ENCODE measurements around the gene IP6K3.
A peak's percentile ranks its signal among the peaks of the same experiment; 100 is the strongest.

IP6K3 gene

DNA sequence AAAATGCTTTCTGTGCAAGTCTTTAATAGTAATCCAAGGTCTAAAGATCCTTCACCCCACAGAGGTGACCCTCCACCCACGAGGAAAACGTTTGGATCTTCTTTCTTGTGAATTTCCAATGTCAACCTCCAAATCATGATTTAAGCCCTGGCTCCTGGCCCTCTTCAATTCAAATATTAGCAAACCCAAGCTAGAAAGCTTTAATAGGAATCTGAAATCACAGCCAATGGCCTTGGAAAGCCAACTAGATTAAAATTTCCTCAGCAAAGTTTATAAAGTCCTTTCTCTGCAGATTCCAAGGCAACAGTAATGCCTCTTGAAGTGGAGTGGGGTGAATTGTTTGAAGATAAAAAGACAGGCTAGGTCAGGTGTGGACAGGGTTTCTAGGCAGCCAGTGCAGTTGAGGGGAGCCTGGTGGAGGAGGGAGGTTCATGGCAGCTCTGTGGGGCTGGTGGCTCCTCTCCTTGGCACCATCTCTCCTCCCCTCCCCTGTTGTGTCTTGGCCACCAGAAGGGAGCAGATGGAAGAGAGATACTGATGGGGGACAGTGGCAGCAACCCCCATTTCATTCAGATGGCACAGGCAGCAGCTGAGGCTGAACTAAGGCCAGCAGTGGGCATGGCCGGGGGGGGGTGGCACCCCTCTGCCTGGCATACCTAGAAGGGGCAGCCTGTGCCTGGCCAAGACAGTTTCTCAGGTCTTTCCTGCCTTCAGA is 23.2 kb downstream of the IP6K3 start:
- Histone ChIP-seq H3K27me3 (ENCODE audit: control insufficient read depth, insufficient read depth, low read length) (no peaks in the 10 kb centered on the region), H3K36me3 (ENCODE audit: control insufficient read depth, insufficient read depth, low read length) (no peaks in the 10 kb centered on the region), H3K9me3 (ENCODE audit: control insufficient read depth, low read length) (no peaks in the 10 kb centered on the region), H3K4me3 (ENCODE audit: low read length) (no peak overlapping the region), H3K4me1 (ENCODE audit: control insufficient read depth, insufficient read depth, low read length) (peaks cover 50% of the 10 kb centered on the region), H3K9ac (ENCODE audit: low read length) (no peak overlapping the region)

DNA sequence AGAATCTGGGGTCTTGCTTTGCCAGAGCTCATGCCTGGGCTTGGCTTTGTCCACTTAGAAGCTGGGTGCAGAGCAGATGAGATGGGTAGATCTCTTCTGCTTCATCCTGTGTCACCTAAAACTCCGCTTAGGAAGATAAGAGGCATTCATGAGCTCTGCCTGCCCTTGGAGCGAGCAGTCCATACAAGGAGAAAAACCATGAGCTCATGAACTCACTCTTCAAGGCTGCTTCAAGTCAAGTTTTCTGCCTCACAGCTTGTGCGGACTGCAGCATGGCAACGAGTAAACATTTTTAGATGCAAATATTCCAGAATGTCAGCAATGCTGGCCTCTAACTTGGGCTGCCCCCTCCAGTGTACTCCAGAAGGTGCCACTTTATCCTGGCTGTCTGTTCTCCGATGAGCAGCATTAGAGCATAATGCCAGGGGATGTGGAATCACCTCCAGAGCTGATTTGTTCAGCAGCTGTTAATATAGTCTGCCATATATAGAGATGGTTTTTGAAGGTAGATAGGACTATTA is 24.5 kb downstream of the IP6K3 start:
- H3K4me1 ChIP-seq (ENCODE audit: control insufficient read depth, insufficient read depth, low read length) = peaks cover 63% of the 10 kb centered on the region
- H3K27me3 ChIP-seq (ENCODE audit: control insufficient read depth, insufficient read depth, low read length) = no peaks in the 10 kb centered on the region
- no peak overlapping the region for H3K4me3 ChIP-seq (ENCODE audit: low read length)
- H3K36me3 ChIP-seq (ENCODE audit: control insufficient read depth, insufficient read depth, low read length) = no peaks in the 10 kb centered on the region
- no peak overlapping the region for H3K9ac ChIP-seq (ENCODE audit: low read length)
- H3K9me3 ChIP-seq (ENCODE audit: control insufficient read depth, low read length) = no peaks in the 10 kb centered on the region

DNA sequence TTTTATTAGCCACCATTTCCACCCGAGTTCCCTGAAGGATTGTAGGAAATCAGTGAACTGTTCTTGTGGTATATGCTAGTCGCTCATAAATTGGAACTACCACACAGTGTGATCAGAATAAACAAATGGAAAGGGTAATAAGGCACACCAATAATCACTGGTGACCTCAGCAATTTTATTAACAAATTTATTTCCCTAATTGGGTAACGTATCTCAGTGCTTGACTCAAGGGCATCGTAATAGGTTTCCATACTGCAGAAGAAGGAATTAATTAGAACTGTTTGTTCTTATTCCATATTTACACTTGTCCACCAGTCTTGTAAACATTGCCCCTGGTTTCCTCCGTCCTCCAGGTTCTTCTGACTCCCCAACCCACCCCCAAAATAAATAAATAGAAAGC is 25.2 kb downstream of the IP6K3 start:
- Histone ChIP-seq H3K4me1 (ENCODE audit: control insufficient read depth, insufficient read depth, low read length) (peaks cover 70% of the 10 kb centered on the region), H3K36me3 (ENCODE audit: control insufficient read depth, insufficient read depth, low read length) (no peaks in the 10 kb centered on the region), H3K9me3 (ENCODE audit: control insufficient read depth, low read length) (no peaks in the 10 kb centered on the region), H3K27me3 (ENCODE audit: control insufficient read depth, insufficient read depth, low read length) (no peaks in the 10 kb centered on the region), H3K4me3 (ENCODE audit: low read length) (no peak overlapping the region), H3K9ac (ENCODE audit: low read length) (no peak overlapping the region)

DNA sequence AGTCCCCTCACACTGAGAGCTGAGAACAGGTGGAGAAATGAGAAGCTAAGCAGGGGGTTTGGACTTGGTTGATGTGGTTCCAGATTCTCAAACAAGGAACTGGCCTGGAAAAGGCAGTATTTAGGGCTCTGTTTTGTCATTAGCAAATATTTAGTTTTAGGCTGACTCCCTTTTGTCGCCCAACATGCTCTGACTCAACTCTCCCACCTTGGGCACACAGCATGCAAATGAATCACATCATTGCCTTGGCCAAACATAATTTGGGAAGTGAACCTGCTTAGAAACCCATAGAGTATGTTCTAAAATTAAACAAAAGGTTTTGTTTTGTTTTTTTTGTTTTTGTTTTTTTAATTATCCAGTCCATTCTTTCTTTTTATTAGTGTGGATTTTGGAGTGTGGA is 25.7 kb downstream of the IP6K3 start:
- H3K4me1 ChIP-seq (ENCODE audit: control insufficient read depth, insufficient read depth, low read length) = peaks cover 75% of the 10 kb centered on the region
- no peak overlapping the region for H3K4me3 ChIP-seq (ENCODE audit: low read length)
- peak overlapping the region; percentile 61 for H3K9ac ChIP-seq (ENCODE audit: low read length)
- H3K9me3 ChIP-seq (ENCODE audit: control insufficient read depth, low read length) = no peaks in the 10 kb centered on the region
- H3K27me3 ChIP-seq (ENCODE audit: control insufficient read depth, insufficient read depth, low read length) = no peaks in the 10 kb centered on the region
- H3K36me3 ChIP-seq (ENCODE audit: control insufficient read depth, insufficient read depth, low read length) = no peaks in the 10 kb centered on the region

DNA sequence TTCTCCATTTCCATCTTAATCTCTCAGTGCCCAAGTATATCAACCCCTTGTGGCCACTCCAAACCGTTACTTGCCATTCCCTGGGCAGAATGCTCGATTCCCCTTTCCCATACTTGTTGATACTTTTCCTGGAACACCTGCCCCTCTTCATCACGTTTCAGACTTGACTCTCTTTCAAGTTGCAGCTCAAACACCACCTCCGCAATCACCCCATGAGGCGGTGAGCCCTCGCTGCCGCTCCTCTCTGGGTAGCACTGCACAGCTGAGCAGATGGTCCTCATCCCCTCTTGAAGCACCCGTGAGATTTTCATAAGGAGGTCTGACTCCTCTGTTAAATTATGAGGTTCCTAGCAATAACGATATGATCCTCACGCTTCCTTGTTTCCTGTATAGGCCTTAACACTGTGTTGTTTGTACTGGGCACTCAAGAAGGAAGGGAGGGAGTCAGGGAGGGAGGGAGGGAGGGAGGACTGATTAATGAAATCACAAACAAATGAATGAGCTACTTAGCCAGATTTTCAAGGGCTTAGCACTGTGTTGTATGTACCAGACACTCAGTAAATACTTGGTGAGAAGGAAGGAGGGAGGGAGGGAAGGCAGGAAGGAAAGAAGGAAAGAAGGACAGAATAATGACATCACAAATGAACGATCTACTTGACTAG is 27.2 kb downstream of the IP6K3 start:
- no peaks in the 10 kb centered on the region for H3K9me3 ChIP-seq (ENCODE audit: control insufficient read depth, low read length)
- peak overlapping the region; percentile 37 for H3K4me3 ChIP-seq (ENCODE audit: low read length)
- H3K36me3 ChIP-seq (ENCODE audit: control insufficient read depth, insufficient read depth, low read length) = no peaks in the 10 kb centered on the region
- H3K9ac ChIP-seq (ENCODE audit: low read length) = peak overlapping the region; percentile 74
- H3K4me1 ChIP-seq (ENCODE audit: control insufficient read depth, insufficient read depth, low read length) = peaks cover 84% of the 10 kb centered on the region
- no peaks in the 10 kb centered on the region for H3K27me3 ChIP-seq (ENCODE audit: control insufficient read depth, insufficient read depth, low read length)

DNA sequence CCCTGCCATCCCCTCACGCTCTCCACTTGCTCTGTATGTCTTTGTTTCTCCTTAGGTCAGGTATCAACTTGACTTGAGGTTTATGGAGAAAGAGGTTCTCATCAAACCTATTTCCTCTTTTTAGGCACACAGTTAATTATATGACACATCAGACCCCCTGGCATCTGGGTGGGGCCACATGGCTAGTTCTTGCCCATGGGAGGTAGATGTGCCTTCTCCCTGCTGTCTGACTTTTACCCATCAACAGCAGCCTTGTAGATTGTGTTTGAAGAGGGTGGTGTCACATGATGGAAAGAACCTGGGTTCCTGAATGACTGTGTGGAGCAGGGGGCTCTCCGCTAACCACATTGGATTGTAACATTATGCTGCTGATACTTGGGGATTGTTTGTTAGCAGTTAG is 28.0 kb downstream of the IP6K3 start:
- Histone ChIP-seq H3K4me1 (ENCODE audit: control insufficient read depth, insufficient read depth, low read length) (peaks cover 83% of the 10 kb centered on the region), H3K9me3 (ENCODE audit: control insufficient read depth, low read length) (no peaks in the 10 kb centered on the region), H3K4me3 (ENCODE audit: low read length) (no peak overlapping the region), H3K9ac (ENCODE audit: low read length) (peak overlapping the region; percentile 74), H3K36me3 (ENCODE audit: control insufficient read depth, insufficient read depth, low read length) (no peaks in the 10 kb centered on the region), H3K27me3 (ENCODE audit: control insufficient read depth, insufficient read depth, low read length) (no peaks in the 10 kb centered on the region)

DNA sequence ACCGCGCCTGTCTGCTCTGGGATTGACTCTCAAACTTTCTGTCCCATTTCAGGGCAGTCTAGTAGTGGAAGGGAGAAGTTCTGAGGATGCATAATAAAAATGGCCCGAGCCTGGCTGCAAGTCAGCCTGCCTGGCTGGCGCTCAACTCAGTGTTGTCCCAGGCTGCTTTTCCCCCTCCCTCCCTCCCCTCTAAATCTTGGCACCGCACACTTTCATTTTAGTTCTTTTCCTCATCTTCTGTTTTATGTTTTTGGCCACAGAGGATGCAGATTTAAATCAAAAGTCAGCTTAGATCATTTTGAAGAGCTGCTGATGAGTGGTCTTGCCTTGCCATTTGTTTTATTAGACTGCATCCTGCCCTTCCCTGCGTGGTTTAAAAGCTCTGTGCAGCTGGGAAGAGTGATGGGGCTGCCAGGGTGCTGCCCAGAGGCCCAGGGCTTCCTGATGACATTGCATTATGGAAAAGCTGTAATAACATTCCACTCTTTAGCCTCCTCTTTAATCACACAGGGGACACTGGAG is 28.7 kb downstream of the IP6K3 start:
- Histone ChIP-seq H3K9ac (ENCODE audit: low read length) (no peak overlapping the region), H3K36me3 (ENCODE audit: control insufficient read depth, insufficient read depth, low read length) (no peaks in the 10 kb centered on the region), H3K4me1 (ENCODE audit: control insufficient read depth, insufficient read depth, low read length) (peaks cover 75% of the 10 kb centered on the region), H3K27me3 (ENCODE audit: control insufficient read depth, insufficient read depth, low read length) (no peaks in the 10 kb centered on the region), H3K4me3 (ENCODE audit: low read length) (no peak overlapping the region), H3K9me3 (ENCODE audit: control insufficient read depth, low read length) (no peaks in the 10 kb centered on the region)

DNA sequence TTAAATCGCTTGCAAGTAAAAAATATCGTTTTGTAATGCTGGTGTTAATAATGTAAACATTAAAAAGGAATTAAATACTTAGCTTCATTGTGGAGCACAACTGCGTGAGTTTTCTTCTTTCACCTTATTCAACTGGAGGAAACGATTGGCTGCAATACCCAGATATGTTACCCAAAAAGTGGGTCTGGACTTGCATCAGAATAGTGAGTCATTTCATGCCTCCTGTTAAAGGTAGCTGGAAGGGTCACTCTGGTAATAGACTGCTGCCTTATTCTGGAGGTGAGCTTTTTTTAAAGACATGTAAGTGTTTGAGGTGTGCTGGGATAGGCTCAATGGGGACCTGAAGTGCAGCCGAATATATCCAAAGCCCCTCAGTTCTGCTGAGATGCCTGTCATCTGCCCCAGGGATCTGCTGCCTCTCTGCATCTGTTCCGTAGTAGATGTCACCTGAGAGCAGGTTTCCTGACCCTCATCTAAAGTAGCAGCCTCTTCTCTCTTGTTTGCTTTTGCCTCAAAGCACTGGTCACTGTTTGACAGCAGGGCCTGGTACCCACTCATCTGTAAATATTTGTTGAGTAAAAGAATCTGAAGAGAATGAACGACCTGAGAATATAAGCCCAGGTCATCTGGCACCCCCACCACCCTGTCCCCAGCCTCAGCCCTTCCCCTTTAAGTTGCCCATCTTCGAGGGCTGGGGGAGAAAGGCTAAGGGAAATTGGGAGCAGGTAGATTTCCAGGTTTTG is 29.6 kb downstream of the IP6K3 start:
- H3K9me3 ChIP-seq (ENCODE audit: control insufficient read depth, low read length) = no peaks in the 10 kb centered on the region
- H3K36me3 ChIP-seq (ENCODE audit: control insufficient read depth, insufficient read depth, low read length) = no peaks in the 10 kb centered on the region
- peaks cover 67% of the 10 kb centered on the region for H3K4me1 ChIP-seq (ENCODE audit: control insufficient read depth, insufficient read depth, low read length)
- no peaks in the 10 kb centered on the region for H3K27me3 ChIP-seq (ENCODE audit: control insufficient read depth, insufficient read depth, low read length)
- H3K4me3 ChIP-seq (ENCODE audit: low read length) = no peak overlapping the region
- H3K9ac ChIP-seq (ENCODE audit: low read length) = peak overlapping the region; percentile 1

DNA sequence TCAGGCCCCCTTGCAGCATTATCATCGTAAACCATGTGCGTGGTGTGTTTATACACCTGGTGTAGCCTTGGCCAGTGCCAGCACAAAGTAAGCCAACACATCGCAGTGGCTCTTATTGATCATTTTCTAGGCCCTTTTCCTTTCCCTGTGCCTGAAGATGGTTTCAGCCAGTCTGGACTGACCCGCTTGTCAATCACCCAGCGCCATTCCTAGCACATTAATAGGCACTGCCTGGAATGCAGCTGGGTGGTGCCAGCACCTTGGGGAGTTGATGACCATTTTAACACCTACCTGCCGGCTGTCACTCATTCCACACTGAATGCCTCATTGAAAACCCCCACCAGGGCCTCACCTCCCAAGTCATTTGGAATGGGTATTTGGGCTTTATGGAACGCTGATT is 30.3 kb downstream of the IP6K3 start:
- Histone ChIP-seq H3K4me1 (ENCODE audit: control insufficient read depth, insufficient read depth, low read length) (peaks cover 64% of the 10 kb centered on the region), H3K4me3 (ENCODE audit: low read length) (no peak overlapping the region), H3K9ac (ENCODE audit: low read length) (no peak overlapping the region), H3K27me3 (ENCODE audit: control insufficient read depth, insufficient read depth, low read length) (no peaks in the 10 kb centered on the region), H3K36me3 (ENCODE audit: control insufficient read depth, insufficient read depth, low read length) (no peaks in the 10 kb centered on the region), H3K9me3 (ENCODE audit: control insufficient read depth, low read length) (no peaks in the 10 kb centered on the region)

DNA sequence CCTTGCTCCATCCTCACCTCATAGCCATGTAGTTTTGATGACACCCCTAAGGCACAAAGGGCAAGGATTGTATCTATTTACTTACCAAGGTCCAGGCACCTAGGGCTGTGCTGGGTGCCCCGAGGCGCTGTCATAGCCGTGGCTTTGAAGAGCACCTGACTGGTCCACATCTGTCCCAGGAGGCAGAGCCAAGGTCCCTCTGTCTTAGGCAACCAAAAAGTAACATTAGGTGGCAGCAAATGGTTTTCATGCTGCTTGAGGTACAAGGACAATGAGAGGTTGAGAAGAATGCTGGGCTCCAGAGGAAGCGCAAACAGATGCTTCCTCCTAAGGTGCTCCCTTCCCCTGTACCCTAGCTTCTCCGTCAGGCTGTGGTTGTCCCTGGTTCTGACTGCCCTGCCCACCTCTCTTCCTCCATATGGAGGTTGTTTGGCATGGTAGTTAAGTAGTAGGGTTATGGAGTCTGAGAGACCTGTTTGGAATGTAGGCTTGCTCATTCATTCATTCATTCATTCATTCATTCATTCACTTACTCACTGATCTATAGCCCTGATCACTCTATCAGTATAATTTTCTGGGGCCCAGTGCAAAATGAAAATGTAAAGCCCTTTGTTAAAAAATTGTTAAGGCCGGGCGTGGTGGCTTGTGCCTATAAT is 32.2 kb downstream of the IP6K3 start:
- Histone ChIP-seq H3K27me3 (ENCODE audit: control insufficient read depth, insufficient read depth, low read length) (no peaks in the 10 kb centered on the region), H3K9me3 (ENCODE audit: control insufficient read depth, low read length) (no peaks in the 10 kb centered on the region), H3K4me3 (ENCODE audit: low read length) (no peak overlapping the region), H3K9ac (ENCODE audit: low read length) (no peak overlapping the region), H3K4me1 (ENCODE audit: control insufficient read depth, insufficient read depth, low read length) (peaks cover 53% of the 10 kb centered on the region), H3K36me3 (ENCODE audit: control insufficient read depth, insufficient read depth, low read length) (no peaks in the 10 kb centered on the region)

DNA sequence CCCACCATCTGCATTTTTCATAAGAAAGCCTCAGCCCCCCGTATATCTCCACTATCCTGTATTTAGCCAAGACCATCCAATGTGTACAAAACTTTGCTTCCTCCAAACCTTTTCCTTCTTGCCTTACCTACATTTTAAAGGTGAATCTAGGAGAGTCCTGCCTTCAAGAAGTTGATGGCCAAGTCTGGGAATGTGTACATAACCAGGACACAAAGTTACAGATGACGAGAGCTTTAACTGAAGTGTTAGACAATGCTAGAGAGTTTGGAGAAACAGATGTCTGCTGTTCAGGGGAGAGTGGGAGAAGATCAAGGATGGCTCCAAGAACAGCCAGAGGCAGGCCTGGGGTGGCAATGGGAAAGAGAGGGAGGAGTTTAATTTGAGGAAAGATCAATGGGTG is 32.9 kb downstream of the IP6K3 start:
- no peaks in the 10 kb centered on the region for H3K27me3 ChIP-seq (ENCODE audit: control insufficient read depth, insufficient read depth, low read length)
- peaks cover 46% of the 10 kb centered on the region for H3K4me1 ChIP-seq (ENCODE audit: control insufficient read depth, insufficient read depth, low read length)
- H3K4me3 ChIP-seq (ENCODE audit: low read length) = no peak overlapping the region
- no peaks in the 10 kb centered on the region for H3K9me3 ChIP-seq (ENCODE audit: control insufficient read depth, low read length)
- H3K36me3 ChIP-seq (ENCODE audit: control insufficient read depth, insufficient read depth, low read length) = no peaks in the 10 kb centered on the region
- H3K9ac ChIP-seq (ENCODE audit: low read length) = no peak overlapping the region

All from mucosa of stomach (tissue), 1 donor.